ENCODE data around the gene OSBPL5. TPM values are rescaled to one million over a fixed set of nuclear protein-coding genes. Genes with fewer than 3 reads are reported as not detected.

Gene OSBPL5
- total RNA-seq, 2 experiments from 2014 or later: 10.1 to 11.0 TPM

- POLR2A ChIA-PET: no interaction called here
- Mint-ChIP-seq H3K36me3 (ENCODE audit: low read depth) (no peaks in the 10 kb centered on the region), H3K4me1 (ENCODE audit: low read depth) (peaks cover 12% of the 10 kb centered on the region), H3K4me3 (no peak overlapping the region), H3K27ac (no peak overlapping the region), H3K27me3 (ENCODE audit: low read depth) (peaks cover 2% of the 10 kb centered on the region), H3K9me3 (ENCODE audit: insufficient read depth) (no peaks in the 10 kb centered on the region)
- CTCF ChIA-PET: interaction anchor here (0.6 to 5.9 kb wide), 5 partner anchors 11 to 200 kb away, joined by 3 to 61 read pairs (median 6); partner anchors contain the start of gene PHLDA2
- ATAC-seq (no peak), DNase-seq (no peak)
Measured at GRCh38 chr11:3088806-3089205, 76.3 kb downstream of the OSBPL5 start.

- no peak for DNase-seq
- Mint-ChIP-seq H3K9me3 (ENCODE audit: insufficient read depth) (no peaks in the 10 kb centered on the region), H3K27ac (no peak overlapping the region), H3K4me1 (ENCODE audit: low read depth) (peaks cover 12% of the 10 kb centered on the region), H3K36me3 (ENCODE audit: low read depth) (no peaks in the 10 kb centered on the region), H3K4me3 (no peak overlapping the region), H3K27me3 (ENCODE audit: low read depth) (peaks cover 3% of the 10 kb centered on the region)
- POLR2A ChIA-PET: no interaction called here
- CTCF ChIA-PET: interaction anchor here (4.1 to 5.9 kb wide), 2 partner anchors 50 to 158 kb away, joined by 25 to 61 read pairs; partner anchors contain the start of gene PHLDA2
- no peak for ATAC-seq
Measured at GRCh38 chr11:3087821-3088800, 77.0 kb downstream of the OSBPL5 start.

- H3K36me3 Mint-ChIP-seq (ENCODE audit: low read depth): no peaks in the 10 kb centered on the region
- DNase-seq (no peak), ATAC-seq (no peak)
- POLR2A ChIA-PET: no interaction called here
- CTCF ChIA-PET: no interaction called here
- no peaks in the 10 kb centered on the region for H3K9me3 Mint-ChIP-seq (ENCODE audit: insufficient read depth)
- H3K4me3 Mint-ChIP-seq: no peak overlapping the region
- H3K27me3 Mint-ChIP-seq (ENCODE audit: low read depth): peaks cover 7% of the 10 kb centered on the region
- H3K4me1 Mint-ChIP-seq (ENCODE audit: low read depth): peaks cover 12% of the 10 kb centered on the region
- no peak overlapping the region for H3K27ac Mint-ChIP-seq
Measured at GRCh38 chr11:3087373-3087772, 77.7 kb downstream of the OSBPL5 start.

- H3K4me1 Mint-ChIP-seq (ENCODE audit: low read depth): peaks cover 8% of the 10 kb centered on the region
- H3K4me3 Mint-ChIP-seq: no peak overlapping the region
- DNase-seq (no peak), ATAC-seq (no peak)
- H3K9me3 Mint-ChIP-seq (ENCODE audit: insufficient read depth): no peaks in the 10 kb centered on the region
- peaks cover 8% of the 10 kb centered on the region for H3K27me3 Mint-ChIP-seq (ENCODE audit: low read depth)
- no peaks in the 10 kb centered on the region for H3K36me3 Mint-ChIP-seq (ENCODE audit: low read depth)
- H3K27ac Mint-ChIP-seq: no peak overlapping the region
- ChIA-PET CTCF (no interaction called here), POLR2A (no interaction called here)
Measured at GRCh38 chr11:3086671-3087150, 78.4 kb downstream of the OSBPL5 start.

- H3K9me3 Mint-ChIP-seq (ENCODE audit: insufficient read depth): no peaks in the 10 kb centered on the region
- H3K4me3 Mint-ChIP-seq: no peak overlapping the region
- DNase-seq (no peak), ATAC-seq (no peak)
- H3K36me3 Mint-ChIP-seq (ENCODE audit: low read depth): no peaks in the 10 kb centered on the region
- ChIA-PET POLR2A (no interaction called here), CTCF (interaction anchor here (0.7 to 1.6 kb wide), 2 partner anchors 110 to 554 kb away, joined by 3 read pairs; no protein-coding TSS in a partner anchor)
- H3K27ac Mint-ChIP-seq: no peak overlapping the region
- peaks cover 2% of the 10 kb centered on the region for H3K4me1 Mint-ChIP-seq (ENCODE audit: low read depth)
- peaks cover 8% of the 10 kb centered on the region for H3K27me3 Mint-ChIP-seq (ENCODE audit: low read depth)
Measured at GRCh38 chr11:3086114-3086513, 79.0 kb downstream of the OSBPL5 start.

DNA sequence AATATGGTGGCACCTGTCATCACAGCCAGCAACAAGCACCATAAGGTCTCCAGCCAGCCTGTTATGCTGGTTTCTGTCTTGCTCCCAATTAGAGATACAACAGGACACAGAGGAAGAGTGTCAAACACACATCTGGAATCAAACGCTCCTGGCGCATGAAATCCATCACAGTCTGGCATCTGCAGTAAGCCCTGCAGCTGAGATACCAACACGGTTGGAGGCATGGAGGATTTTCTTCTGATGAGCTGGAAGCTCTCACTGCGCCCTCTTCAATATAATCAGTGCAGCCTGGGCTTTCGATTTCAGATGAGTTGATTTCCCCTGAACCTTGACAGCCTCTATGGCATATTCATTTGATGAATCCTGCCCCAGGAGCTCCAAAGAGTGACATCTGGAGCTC is 80.1 kb downstream of the OSBPL5 start:
- CTCF ChIA-PET: interaction anchor here (1.1 to 1.6 kb wide), 2 partner anchors 64 to 553 kb away, joined by 3 read pairs; no protein-coding TSS in a partner anchor
- Mint-ChIP-seq H3K27ac (no peak overlapping the region), H3K36me3 (ENCODE audit: low read depth) (no peaks in the 10 kb centered on the region), H3K4me1 (ENCODE audit: low read depth) (no peaks in the 10 kb centered on the region), H3K9me3 (ENCODE audit: insufficient read depth) (no peaks in the 10 kb centered on the region), H3K4me3 (no peak overlapping the region), H3K27me3 (ENCODE audit: low read depth) (peaks cover 9% of the 10 kb centered on the region)
- ATAC-seq (no peak), DNase-seq (no peak)
- POLR2A ChIA-PET: no interaction called here

DNA sequence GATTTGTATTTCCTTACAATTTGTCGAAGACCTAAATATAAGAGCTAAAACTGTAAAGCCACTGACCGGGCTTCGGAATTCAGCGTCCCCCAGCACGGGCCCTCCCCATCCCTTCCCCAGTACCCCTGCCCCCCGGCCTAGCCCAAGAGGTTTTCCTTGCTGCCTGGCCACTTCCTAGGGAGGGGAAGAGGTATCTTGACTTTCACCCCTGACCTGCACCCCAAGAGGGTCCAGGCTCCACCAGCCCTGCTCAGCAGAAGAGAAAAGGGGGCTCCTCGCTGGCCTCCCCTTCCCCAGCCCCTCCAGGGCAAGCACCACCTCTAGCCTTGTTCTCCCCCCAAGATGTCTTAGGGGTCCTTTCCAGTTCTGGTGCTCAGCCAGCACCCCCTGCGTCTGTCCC is 81.8 kb downstream of the OSBPL5 start:
- ChIA-PET POLR2A (no interaction called here), CTCF (interaction anchor here (2.6 kb wide), 1 partner anchor 8 kb away, joined by 17 read pairs; no protein-coding TSS in a partner anchor)
- Mint-ChIP-seq H3K4me1 (ENCODE audit: low read depth) (no peaks in the 10 kb centered on the region), H3K27me3 (ENCODE audit: low read depth) (peaks cover 13% of the 10 kb centered on the region), H3K27ac (no peak overlapping the region), H3K36me3 (ENCODE audit: low read depth) (no peaks in the 10 kb centered on the region), H3K4me3 (no peak overlapping the region), H3K9me3 (ENCODE audit: insufficient read depth) (no peaks in the 10 kb centered on the region)
- DNase-seq (no peak), ATAC-seq (no peak)

- Mint-ChIP-seq H3K4me1 (ENCODE audit: low read depth) (no peaks in the 10 kb centered on the region), H3K27me3 (ENCODE audit: low read depth) (peaks cover 13% of the 10 kb centered on the region), H3K27ac (no peak overlapping the region), H3K4me3 (no peak overlapping the region), H3K36me3 (ENCODE audit: low read depth) (no peaks in the 10 kb centered on the region), H3K9me3 (ENCODE audit: insufficient read depth) (no peaks in the 10 kb centered on the region)
- DNase-seq: no peak
- no peak for ATAC-seq
- CTCF ChIA-PET: interaction anchor here (2.6 kb wide), 1 partner anchor 10 kb away, joined by 17 read pairs; no protein-coding TSS in a partner anchor
- POLR2A ChIA-PET: no interaction called here
Measured at GRCh38 chr11:3081386-3081751, 83.7 kb downstream of the OSBPL5 start.

DNA sequence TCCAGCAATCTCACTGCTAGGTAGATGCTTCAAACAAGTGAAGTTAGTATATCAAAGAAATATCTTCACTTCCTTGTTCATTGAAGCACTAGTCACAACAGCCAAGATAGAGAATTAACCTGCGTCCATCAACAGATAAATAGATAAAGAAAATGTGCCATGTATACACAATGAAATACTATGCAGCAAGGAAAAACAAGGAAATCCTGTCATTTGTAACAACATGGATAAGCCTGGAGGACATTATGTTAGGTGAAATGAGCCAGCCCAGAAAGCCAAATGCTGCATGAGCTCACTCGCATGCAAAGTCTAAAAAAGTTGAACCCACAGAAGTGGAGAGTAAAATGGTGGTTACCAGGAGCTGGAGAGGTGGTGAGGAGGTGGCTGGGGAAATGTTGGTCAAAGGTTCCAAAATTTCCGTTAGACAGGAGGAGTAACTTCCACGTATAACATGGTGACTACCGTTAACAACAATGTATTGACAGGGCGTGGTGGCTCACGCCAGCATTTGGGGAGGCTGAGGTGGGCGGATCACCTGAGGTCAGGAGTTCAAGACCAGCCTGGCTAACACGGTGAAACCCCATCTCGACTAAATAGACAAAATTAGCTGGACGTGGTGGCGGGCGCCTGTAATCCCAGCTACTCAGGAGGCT is 84.3 kb downstream of the OSBPL5 start:
- POLR2A ChIA-PET: no interaction called here
- Mint-ChIP-seq H3K36me3 (ENCODE audit: low read depth) (no peaks in the 10 kb centered on the region), H3K27me3 (ENCODE audit: low read depth) (peaks cover 13% of the 10 kb centered on the region), H3K4me1 (ENCODE audit: low read depth) (no peaks in the 10 kb centered on the region), H3K9me3 (ENCODE audit: insufficient read depth) (no peaks in the 10 kb centered on the region), H3K27ac (no peak overlapping the region), H3K4me3 (no peak overlapping the region)
- no peak for ATAC-seq
- CTCF ChIA-PET: interaction anchor here (2.6 kb wide), 1 partner anchor 10 kb away, joined by 17 read pairs; no protein-coding TSS in a partner anchor
- no peak for DNase-seq

DNA sequence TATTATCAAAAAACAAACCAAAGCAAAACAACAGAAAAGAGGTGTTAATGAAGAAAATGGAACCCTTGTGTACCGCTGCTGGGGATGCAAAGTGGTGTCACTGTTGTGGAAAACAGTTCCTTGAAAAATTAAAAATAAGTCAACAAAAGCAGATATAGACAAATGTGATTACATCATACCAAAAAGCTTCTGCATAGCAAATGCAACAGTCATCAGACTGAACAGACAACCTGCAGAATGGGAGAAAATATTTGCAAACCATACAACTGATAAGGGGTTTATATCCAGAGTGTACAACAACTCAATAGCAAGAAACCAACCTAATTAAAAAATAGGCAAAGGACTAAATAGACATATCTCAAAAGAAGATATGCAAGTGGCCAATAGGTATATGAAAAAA is 85.0 kb downstream of the OSBPL5 start:
- DNase-seq (no peak), ATAC-seq (no peak)
- Mint-ChIP-seq H3K4me1 (ENCODE audit: low read depth) (no peaks in the 10 kb centered on the region), H3K27me3 (ENCODE audit: low read depth) (peaks cover 11% of the 10 kb centered on the region), H3K27ac (no peak overlapping the region), H3K4me3 (no peak overlapping the region), H3K9me3 (ENCODE audit: insufficient read depth) (no peaks in the 10 kb centered on the region), H3K36me3 (ENCODE audit: low read depth) (no peaks in the 10 kb centered on the region)
- ChIA-PET CTCF (no interaction called here), POLR2A (no interaction called here)

DNA sequence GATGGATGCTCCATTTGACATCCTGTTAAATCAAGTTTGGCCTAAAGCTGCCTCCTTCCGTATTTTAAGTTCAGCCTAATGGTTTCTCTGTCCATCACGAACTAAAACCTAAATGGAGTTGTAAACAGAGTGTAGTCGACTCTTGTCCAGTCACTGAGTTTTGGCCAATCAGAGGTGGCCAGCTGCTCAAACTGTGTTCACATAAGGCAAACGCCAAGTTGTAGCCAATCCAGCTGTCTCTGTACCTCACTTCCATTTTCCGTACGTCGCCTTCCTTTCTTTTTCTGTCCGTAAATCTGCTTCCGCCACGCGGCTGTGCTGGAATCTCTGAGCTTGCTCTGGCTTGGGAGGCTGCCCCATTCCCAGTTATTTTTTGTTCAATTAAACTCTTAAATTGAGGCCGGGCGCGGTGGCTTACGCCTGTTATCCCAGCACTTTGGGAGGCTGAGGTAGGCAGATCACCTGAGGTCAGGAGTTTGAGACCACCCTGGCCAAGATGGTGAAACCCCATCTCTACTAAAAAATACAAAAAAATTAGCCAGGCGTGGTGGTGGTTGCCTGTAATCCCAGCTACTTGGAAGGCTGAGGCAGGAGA is 87.2 kb downstream of the OSBPL5 start:
- no peak for DNase-seq
- no peaks in the 10 kb centered on the region for H3K36me3 Mint-ChIP-seq (ENCODE audit: low read depth)

More for the DNA sequence above, 87.2 kb downstream of the OSBPL5 start:
- Mint-ChIP-seq H3K27ac (no peak overlapping the region), H3K4me1 (ENCODE audit: low read depth) (no peaks in the 10 kb centered on the region), H3K9me3 (ENCODE audit: insufficient read depth) (no peaks in the 10 kb centered on the region), H3K27me3 (ENCODE audit: low read depth) (peaks cover 9% of the 10 kb centered on the region), H3K4me3 (no peak overlapping the region)
- POLR2A ChIA-PET: no interaction called here
- no peak for ATAC-seq
- CTCF ChIA-PET: interaction anchor here (0.7 to 1.5 kb wide), 2 partner anchors 11 to 13 kb away, joined by 3 to 7 read pairs; no protein-coding TSS in a partner anchor
